Body of pancreas (tissue), 4 donors: ENCODE data around the gene PCDHB7. TPM values are rescaled to one million over a fixed set of nuclear protein-coding genes. Genes with fewer than 3 reads are reported as not detected.
A peak's percentile ranks its signal among the peaks of the same experiment; 100 is the strongest.
"Not testable (repeated sequence)": the region's sequence is repeated elsewhere in the genome, so short reads cannot be mapped to it uniquely, and the experiment has no call there.

Source experiments
- ATAC-seq: fragments of 150-250 bp; one replicate; pipeline ENCODE4 v1.9.1; 2016
- DNase-seq, 4 donors: peaks; one replicate each; pipeline ENCODE4 v3.0.0-alpha.2; 2019
- H3K27ac ChIP-seq, 4 donors: fragments of 200-600 bp; sonication (generic); 1 replicate in 3 of 4; 2 replicates in 1 of 4; pipeline versions ENCODE4 v1.5.1 to v1.6.1; 2016 to 2019; ENCODE audit warnings: mild to moderate bottlenecking in 1 of 4, mixed read lengths in 1 of 4, moderate library complexity in 1 of 4
- H3K27me3 ChIP-seq, 2 donors: fragments of 200-600 bp; sonication (generic); one replicate each; pipeline ENCODE4 v1.6.0; 2016; ENCODE audit warnings: mild to moderate bottlenecking in 1 of 2
- H3K36me3 ChIP-seq, 2 donors: fragments of 200-600 bp; sonication (generic); replicated peaks in 1 of 2; 2 replicates each; pipeline ENCODE4 v1.5.1; 2016; ENCODE audit warnings: low read depth in 2 of 2; ENCODE audit not compliant: insufficient read depth in 1 of 2
- H3K4me1 ChIP-seq: fragments of 200-600 bp; sonication (generic); one replicate; pipeline ENCODE4 v1.6.0; 2016
- H3K4me3 ChIP-seq, 2 donors: fragments of 200-600 bp; sonication (generic); 1 replicate in 1 of 2; 2 replicates in 1 of 2; pipeline ENCODE4 v1.5.1; 2016 to 2019
- H3K9me3 ChIP-seq, 3 donors: fragments of 200-600 bp; sonication (generic); 1 replicate in 2 of 3; 2 replicates in 1 of 3; pipeline ENCODE4 v1.5.1; 2016
- POLR2A ChIP-seq, 3 donors: fragments of 450-650 bp; IDR thresholded peaks; one replicate each; pipeline ENCODE4 v1.6.1; 2016; ENCODE audit warnings: antibody characterized with exemption in 3 of 3, mild to moderate bottlenecking in 2 of 3
- WGBS, 2 donors: methylation state at CpG; one replicate each; pipeline ENCODE4 v1.1.5; 2017; 5-methylcytosine and 5-hydroxymethylcytosine counted together
- intact Hi-C: fragments of 100-400 bp; cut with DNase I; formaldehyde crosslinking; loops from one replicate; pipeline ENCODE4 v1.15.1; 2023
- total RNA-seq, 2 donors: library from RNA; depleted of rRNA; stranded (reverse); fragments of >200 nt; gene quantifications; one replicate each; pipeline ENCODE4 v1.1.0, GENCODE V29; 2016
- TF ChIP-seq, protein P1 (sequence below), 7 experiments: fragments of 450-650 bp in 4 of 7; fragments of 200-600 bp in 3 of 7; sonication (generic) in 3 of 7; IDR thresholded peaks; one replicate each; pipeline ENCODE4 v1.5.1; 2016 to 2019; ENCODE audit warnings: antibody characterized with exemption in 7 of 7

The PCDHB7 gene
- total RNA-seq, 2 donors from 2014 or later = 0.52 TPM; not detected in 1

GRCh38 chr5:141199359-141200235 lies 27.2 kb downstream of the PCDHB7 start, which contains the start of gene PCDHB11:
TSS of gene PCDHB11 (plus strand) at chr5:141199627. CDS start at chr5:141199775, 148 bp downstream.
- H3K36me3 ChIP-seq = no peaks in the 10 kb centered on the region
- DNase-seq (peak; percentile 35 to 52 (median 43)), ATAC-seq (peak; percentile 30)
- peak within 1 kb of the TSS in 1 of 2 donors; percentile 15 for H3K4me3 ChIP-seq
- WGBS, 2 donors = 19 to 44% methylated on average over 21 of the region's 21 CpGs
- intact Hi-C loops = no loop called here
- H3K9me3 ChIP-seq = peaks cover 0 to 24% (median 0%) of the 10 kb centered on the region in 3 donors
- no peaks in the 10 kb centered on the region for H3K27me3 ChIP-seq
- TF ChIP-seq, protein P1, sequence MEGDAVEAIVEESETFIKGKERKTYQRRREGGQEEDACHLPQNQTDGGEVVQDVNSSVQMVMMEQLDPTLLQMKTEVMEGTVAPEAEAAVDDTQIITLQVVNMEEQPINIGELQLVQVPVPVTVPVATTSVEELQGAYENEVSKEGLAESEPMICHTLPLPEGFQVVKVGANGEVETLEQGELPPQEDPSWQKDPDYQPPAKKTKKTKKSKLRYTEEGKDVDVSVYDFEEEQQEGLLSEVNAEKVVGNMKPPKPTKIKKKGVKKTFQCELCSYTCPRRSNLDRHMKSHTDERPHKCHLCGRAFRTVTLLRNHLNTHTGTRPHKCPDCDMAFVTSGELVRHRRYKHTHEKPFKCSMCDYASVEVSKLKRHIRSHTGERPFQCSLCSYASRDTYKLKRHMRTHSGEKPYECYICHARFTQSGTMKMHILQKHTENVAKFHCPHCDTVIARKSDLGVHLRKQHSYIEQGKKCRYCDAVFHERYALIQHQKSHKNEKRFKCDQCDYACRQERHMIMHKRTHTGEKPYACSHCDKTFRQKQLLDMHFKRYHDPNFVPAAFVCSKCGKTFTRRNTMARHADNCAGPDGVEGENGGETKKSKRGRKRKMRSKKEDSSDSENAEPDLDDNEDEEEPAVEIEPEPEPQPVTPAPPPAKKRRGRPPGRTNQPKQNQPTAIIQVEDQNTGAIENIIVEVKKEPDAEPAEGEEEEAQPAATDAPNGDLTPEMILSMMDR (IDR thresholded peaks at IDR 0.05) = peak in 5 of 7 experiments; percentile 35 to 54 (median 50)
- peak in 2 of 3 donors; percentile 17 to 32 for TF ChIP-seq POLR2A (IDR thresholded peaks at IDR 0.05)
- no peaks in the 10 kb centered on the region for H3K4me1 ChIP-seq
- peak within 1 kb of the TSS in 1 of 4 donors; percentile 47 for H3K27ac ChIP-seq

DNA sequence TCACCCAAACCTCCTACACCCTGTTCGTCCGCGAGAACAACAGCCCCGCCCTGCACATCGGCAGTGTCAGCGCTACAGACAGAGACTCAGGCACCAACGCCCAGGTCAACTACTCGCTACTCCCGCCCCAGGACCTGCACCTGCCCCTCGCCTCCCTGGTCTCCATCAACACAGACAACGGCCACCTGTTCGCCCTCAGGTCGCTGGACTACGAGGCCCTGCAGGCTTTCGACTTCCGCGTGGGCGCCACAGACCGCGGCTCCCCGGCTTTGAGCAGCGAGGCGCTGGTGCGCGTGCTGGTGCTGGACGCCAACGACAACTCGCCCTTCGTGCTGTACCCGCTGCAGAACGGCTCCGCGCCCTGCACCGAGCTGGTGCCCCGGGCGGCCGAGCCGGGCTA lies 28.7 kb downstream of the PCDHB7 start:
- H3K9me3 ChIP-seq = peaks cover 0 to 22% (median 0%) of the 10 kb centered on the region in 3 donors
- WGBS, 2 donors = 32 to 40% methylated on average over 15 to 20 of the region's 38 CpGs
- DNase-seq, intact Hi-C loops, ATAC-seq, H3K4me1 ChIP-seq, H3K4me3 ChIP-seq, H3K36me3 ChIP-seq, H3K27ac ChIP-seq, H3K27me3 ChIP-seq: not testable (repeated sequence)

GRCh38 chr5:141201646-141202045 lies 29.2 kb downstream of the PCDHB7 start:
- H3K36me3 ChIP-seq, H3K4me1 ChIP-seq, H3K4me3 ChIP-seq, ATAC-seq, DNase-seq, H3K27ac ChIP-seq, H3K27me3 ChIP-seq, intact Hi-C loops: not testable (repeated sequence)
- 24 to 52% methylated on average over 8 to 29 of the region's 35 CpGs for WGBS, 2 donors
- peaks cover 0 to 16% (median 0%) of the 10 kb centered on the region in 3 donors for H3K9me3 ChIP-seq

GRCh38 chr5:141208478-141208877 lies 36.0 kb downstream of the PCDHB7 start, which contains the start of gene PCDHB12:
TSS of gene PCDHB12 (plus strand) at chr5:141208719. CDS start at chr5:141208908, 189 bp downstream.
- peak in 2 of 4 donors; percentile 31 to 48 for DNase-seq
- WGBS, 2 donors = 14 to 29% methylated on average over 11 of the region's 11 CpGs
- H3K4me1 ChIP-seq = no peaks in the 10 kb centered on the region
- TF ChIP-seq POLR2A (IDR thresholded peaks at IDR 0.05) = no peak
- TF ChIP-seq, protein P1 (IDR thresholded peaks at IDR 0.05) = peak in 5 of 7 experiments; percentile 7 to 38 (median 24)
- H3K4me3 ChIP-seq = no peak within 1 kb of the TSS
- intact Hi-C loops = no loop called here
- H3K9me3 ChIP-seq = peaks cover 0 to 12% (median 0%) of the 10 kb centered on the region in 3 donors
- no peaks in the 10 kb centered on the region for H3K36me3 ChIP-seq
- ATAC-seq = no peak
- no peak within 1 kb of the TSS for H3K27ac ChIP-seq
- H3K27me3 ChIP-seq = no peaks in the 10 kb centered on the region

GRCh38 chr5:141210281-141210680 lies 37.8 kb downstream of the PCDHB7 start:
- H3K4me1 ChIP-seq, H3K4me3 ChIP-seq, DNase-seq, ATAC-seq, H3K36me3 ChIP-seq, H3K27me3 ChIP-seq, H3K27ac ChIP-seq, intact Hi-C loops: not testable (repeated sequence)
- peaks cover 0 to 22% (median 0%) of the 10 kb centered on the region in 3 donors for H3K9me3 ChIP-seq
- 31 to 41% methylated on average over 7 to 25 of the region's 39 CpGs for WGBS, 2 donors

DNA sequence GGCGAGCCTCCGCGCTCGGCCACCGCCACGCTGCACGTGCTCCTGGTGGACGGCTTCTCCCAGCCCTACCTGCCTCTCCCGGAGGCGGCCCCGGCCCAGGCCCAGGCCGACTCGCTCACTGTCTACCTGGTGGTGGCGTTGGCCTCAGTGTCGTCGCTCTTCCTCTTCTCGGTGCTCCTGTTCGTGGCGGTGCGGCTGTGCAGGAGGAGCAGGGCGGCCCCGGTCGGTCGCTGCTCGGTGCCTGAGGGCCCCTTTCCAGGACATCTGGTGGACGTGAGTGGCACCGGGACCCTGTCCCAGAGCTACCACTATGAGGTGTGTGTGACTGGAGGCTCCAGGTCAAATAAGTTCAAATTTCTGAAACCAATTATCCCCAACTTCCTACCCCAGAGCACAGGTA lies 38.4 kb downstream of the PCDHB7 start:
- H3K36me3 ChIP-seq, DNase-seq: not testable (repeated sequence)
- H3K9me3 ChIP-seq = peaks cover 0 to 25% (median 0%) of the 10 kb centered on the region in 3 donors

More for the DNA sequence above, 38.4 kb downstream of the PCDHB7 start:
- H3K4me3 ChIP-seq, H3K4me1 ChIP-seq, H3K27ac ChIP-seq, ATAC-seq, H3K27me3 ChIP-seq, intact Hi-C loops: not testable (repeated sequence)
- 23 to 30% methylated on average over 13 to 15 of the region's 27 CpGs for WGBS, 2 donors
